Measurements from ENCODE around the gene PREP. TPM values are rescaled to one million over a fixed set of nuclear protein-coding genes. Genes with fewer than 3 reads are reported as not detected.

The PREP gene
- total RNA-seq, 1 donor from 2014 or later = 55.4 TPM

DNA sequence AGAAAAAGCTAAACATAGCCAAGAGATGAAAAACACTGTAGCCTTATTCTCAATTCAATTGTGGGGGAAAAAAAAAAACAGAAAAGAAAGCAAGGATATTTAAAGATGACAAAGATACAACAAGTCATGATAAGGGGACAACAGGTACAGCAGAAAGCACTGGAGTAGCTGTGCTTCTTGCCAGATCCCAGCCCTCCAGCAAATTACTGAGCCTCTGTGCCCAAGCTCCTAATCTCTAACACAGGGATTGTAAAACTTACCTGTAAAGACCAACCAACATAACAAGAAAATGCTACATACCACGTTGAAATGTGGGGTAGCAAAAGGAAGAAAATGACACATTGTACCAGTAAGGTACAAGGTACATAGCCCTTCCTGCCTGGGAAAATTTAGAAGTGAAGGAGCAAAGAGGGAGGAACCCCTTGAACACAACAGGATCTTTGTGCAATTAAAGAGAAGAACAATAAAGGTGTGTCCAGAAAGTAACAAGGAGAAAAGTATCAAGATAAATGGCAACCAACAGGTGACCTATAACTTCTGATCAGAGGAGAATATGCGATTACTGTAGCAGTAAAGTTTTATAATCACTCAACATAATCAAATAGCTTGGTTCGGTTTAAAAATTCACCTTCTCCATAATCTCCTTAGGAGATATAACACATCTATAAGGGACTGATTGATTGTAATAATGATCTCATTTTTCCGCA is 30.6 kb downstream of the PREP start:
- Mint-ChIP-seq H3K9me3 (ENCODE audit: unreplicated experiment) (no peaks in the 10 kb centered on the region), H3K36me3 (ENCODE audit: low read depth, unreplicated experiment) (peaks cover 10% of the 10 kb centered on the region), H3K27me3 (ENCODE audit: low read depth, unreplicated experiment) (no peaks in the 10 kb centered on the region), H3K27ac (ENCODE audit: unreplicated experiment) (peak overlapping the region; percentile 90), H3K4me3 (ENCODE audit: unreplicated experiment) (no peak overlapping the region), H3K4me1 (ENCODE audit: low read depth, unreplicated experiment) (peaks cover 23% of the 10 kb centered on the region)
- H3K36me3 ChIP-seq (ENCODE audit: insufficient read depth, low read length) = peaks cover 22% of the 10 kb centered on the region
- H3K79me2 ChIP-seq (ENCODE audit: insufficient read depth, low read length) = no peaks in the 10 kb centered on the region
- no peak overlapping the region for H3K9ac ChIP-seq (ENCODE audit: low read length)
- H3K27me3 ChIP-seq (ENCODE audit: insufficient read depth, low read length) = no peaks in the 10 kb centered on the region
- no peak overlapping the region for H3K4me2 ChIP-seq (ENCODE audit: low read length)
- H3K9me3 ChIP-seq (ENCODE audit: insufficient read depth, low read depth, low read length) = no peaks in the 10 kb centered on the region
- DNase-seq (ENCODE audit: low read depth) (no peak), FAIRE-seq (no peak)
- no peak overlapping the region for H2AFZ ChIP-seq (ENCODE audit: low read depth, low read length)
- TF ChIP-seq, protein P1, sequence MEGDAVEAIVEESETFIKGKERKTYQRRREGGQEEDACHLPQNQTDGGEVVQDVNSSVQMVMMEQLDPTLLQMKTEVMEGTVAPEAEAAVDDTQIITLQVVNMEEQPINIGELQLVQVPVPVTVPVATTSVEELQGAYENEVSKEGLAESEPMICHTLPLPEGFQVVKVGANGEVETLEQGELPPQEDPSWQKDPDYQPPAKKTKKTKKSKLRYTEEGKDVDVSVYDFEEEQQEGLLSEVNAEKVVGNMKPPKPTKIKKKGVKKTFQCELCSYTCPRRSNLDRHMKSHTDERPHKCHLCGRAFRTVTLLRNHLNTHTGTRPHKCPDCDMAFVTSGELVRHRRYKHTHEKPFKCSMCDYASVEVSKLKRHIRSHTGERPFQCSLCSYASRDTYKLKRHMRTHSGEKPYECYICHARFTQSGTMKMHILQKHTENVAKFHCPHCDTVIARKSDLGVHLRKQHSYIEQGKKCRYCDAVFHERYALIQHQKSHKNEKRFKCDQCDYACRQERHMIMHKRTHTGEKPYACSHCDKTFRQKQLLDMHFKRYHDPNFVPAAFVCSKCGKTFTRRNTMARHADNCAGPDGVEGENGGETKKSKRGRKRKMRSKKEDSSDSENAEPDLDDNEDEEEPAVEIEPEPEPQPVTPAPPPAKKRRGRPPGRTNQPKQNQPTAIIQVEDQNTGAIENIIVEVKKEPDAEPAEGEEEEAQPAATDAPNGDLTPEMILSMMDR (IDR thresholded peaks at IDR 0.05; ENCODE audit: insufficient read depth, low read depth, low read length) = no peak
- TF ChIP-seq EZH2 (IDR thresholded peaks at IDR 0.05; ENCODE audit: insufficient read depth, low read length) = no peak
- no peaks in the 10 kb centered on the region for H3K4me1 ChIP-seq (ENCODE audit: insufficient read depth, low read length)
- H3K27ac ChIP-seq (ENCODE audit: low read depth, low read length) = no peak overlapping the region
- no peak overlapping the region for H3K4me3 ChIP-seq (ENCODE audit: insufficient read depth, low read depth, low read length)
- H4K20me1 ChIP-seq (ENCODE audit: insufficient read depth, low read length) = no peaks in the 10 kb centered on the region

DNA sequence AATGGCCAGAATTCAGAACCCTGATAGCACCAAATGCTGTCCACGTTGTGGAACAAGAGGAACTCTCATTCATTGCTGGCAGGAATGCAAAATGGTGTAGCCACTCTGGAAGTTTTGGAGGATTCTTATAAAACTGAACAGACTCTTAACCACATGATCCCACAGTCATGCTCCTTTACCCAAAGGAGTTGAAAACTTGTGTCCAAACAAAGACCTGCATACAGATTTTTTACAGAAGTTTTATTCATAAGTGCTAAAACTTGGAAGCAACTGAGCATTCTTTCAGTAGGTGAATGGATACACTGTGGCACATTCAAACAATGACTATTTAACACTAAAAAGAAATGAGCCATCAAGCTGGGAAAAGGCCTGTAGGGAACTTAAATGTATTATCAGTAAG is 32.5 kb downstream of the PREP start:
- no peaks in the 10 kb centered on the region for H3K27me3 Mint-ChIP-seq (ENCODE audit: low read depth, unreplicated experiment)
- H3K9me3 Mint-ChIP-seq (ENCODE audit: unreplicated experiment) = no peaks in the 10 kb centered on the region
- H3K4me3 Mint-ChIP-seq (ENCODE audit: unreplicated experiment) = no peak overlapping the region
- no peaks in the 10 kb centered on the region for H4K20me1 ChIP-seq (ENCODE audit: insufficient read depth, low read length)
- DNase-seq (ENCODE audit: low read depth) (no peak), FAIRE-seq (no peak)
- H3K27me3 ChIP-seq (ENCODE audit: insufficient read depth, low read length) = no peaks in the 10 kb centered on the region
- H3K36me3 Mint-ChIP-seq (ENCODE audit: low read depth, unreplicated experiment) = peaks cover 14% of the 10 kb centered on the region
- H3K4me1 Mint-ChIP-seq (ENCODE audit: low read depth, unreplicated experiment) = peaks cover 23% of the 10 kb centered on the region
- H3K27ac Mint-ChIP-seq (ENCODE audit: unreplicated experiment) = no peak overlapping the region
- no peak overlapping the region for H2AFZ ChIP-seq (ENCODE audit: low read depth, low read length)
- H3K36me3 ChIP-seq (ENCODE audit: insufficient read depth, low read length) = peaks cover 19% of the 10 kb centered on the region
- no peak overlapping the region for H3K27ac ChIP-seq (ENCODE audit: low read depth, low read length)
- no peaks in the 10 kb centered on the region for H3K79me2 ChIP-seq (ENCODE audit: insufficient read depth, low read length)
- no peak overlapping the region for H3K9ac ChIP-seq (ENCODE audit: low read length)
- no peak overlapping the region for H3K4me3 ChIP-seq (ENCODE audit: insufficient read depth, low read depth, low read length)
- H3K4me2 ChIP-seq (ENCODE audit: low read length) = no peak overlapping the region
- no peaks in the 10 kb centered on the region for H3K4me1 ChIP-seq (ENCODE audit: insufficient read depth, low read length)
- TF ChIP-seq, protein P1 (IDR thresholded peaks at IDR 0.05; ENCODE audit: insufficient read depth, low read depth, low read length) = no peak
- TF ChIP-seq EZH2 (IDR thresholded peaks at IDR 0.05; ENCODE audit: insufficient read depth, low read length) = no peak
- no peaks in the 10 kb centered on the region for H3K9me3 ChIP-seq (ENCODE audit: insufficient read depth, low read depth, low read length)

DNA sequence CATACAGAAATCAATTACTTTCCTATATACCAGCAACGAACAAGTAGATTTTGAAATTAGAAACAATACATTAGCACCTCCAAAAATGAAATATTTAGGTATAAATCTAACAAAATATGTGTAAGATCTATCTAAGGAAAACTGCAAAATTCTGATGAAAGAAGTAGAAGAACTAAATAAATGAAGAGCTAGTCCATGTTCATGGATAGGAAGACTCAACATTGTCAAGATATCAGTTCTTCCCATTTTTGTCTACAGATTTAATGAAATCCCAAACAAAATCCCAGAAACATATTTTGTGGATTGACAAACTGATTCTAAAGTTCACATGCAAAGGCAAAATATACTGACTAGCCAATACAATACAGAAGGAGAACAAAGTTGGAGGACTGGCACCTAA is 33.7 kb downstream of the PREP start:
- no peak overlapping the region for H3K27ac Mint-ChIP-seq (ENCODE audit: unreplicated experiment)
- no peaks in the 10 kb centered on the region for H3K27me3 ChIP-seq (ENCODE audit: insufficient read depth, low read length)
- H3K36me3 Mint-ChIP-seq (ENCODE audit: low read depth, unreplicated experiment) = peaks cover 15% of the 10 kb centered on the region

More for the DNA sequence above, 33.7 kb downstream of the PREP start:
- Mint-ChIP-seq H3K9me3 (ENCODE audit: unreplicated experiment) (no peaks in the 10 kb centered on the region), H3K4me1 (ENCODE audit: low read depth, unreplicated experiment) (peaks cover 19% of the 10 kb centered on the region), H3K4me3 (ENCODE audit: unreplicated experiment) (no peak overlapping the region), H3K27me3 (ENCODE audit: low read depth, unreplicated experiment) (no peaks in the 10 kb centered on the region)
- Histone ChIP-seq H3K79me2 (ENCODE audit: insufficient read depth, low read length) (no peaks in the 10 kb centered on the region), H3K9ac (ENCODE audit: low read length) (no peak overlapping the region), H3K4me3 (ENCODE audit: insufficient read depth, low read depth, low read length) (no peak overlapping the region), H3K4me1 (ENCODE audit: insufficient read depth, low read length) (no peaks in the 10 kb centered on the region), H2AFZ (ENCODE audit: low read depth, low read length) (no peak overlapping the region), H3K36me3 (ENCODE audit: insufficient read depth, low read length) (peaks cover 19% of the 10 kb centered on the region), H3K4me2 (ENCODE audit: low read length) (no peak overlapping the region), H3K9me3 (ENCODE audit: insufficient read depth, low read depth, low read length) (no peaks in the 10 kb centered on the region), H3K27ac (ENCODE audit: low read depth, low read length) (no peak overlapping the region), H4K20me1 (ENCODE audit: insufficient read depth, low read length) (no peaks in the 10 kb centered on the region)
- DNase-seq (ENCODE audit: low read depth) (no peak), FAIRE-seq (no peak)
- TF ChIP-seq, protein P1 (IDR thresholded peaks at IDR 0.05; ENCODE audit: insufficient read depth, low read depth, low read length) = no peak
- no peak for TF ChIP-seq EZH2 (IDR thresholded peaks at IDR 0.05; ENCODE audit: insufficient read depth, low read length)

All from astrocyte (in vitro differentiated cells and primary cell).